GM18907 (cell line): Measurements from ENCODE around the gene PTCH1.

ENCODE experiments used
- ATAC-seq: cut with Tn5 transposase; IDR thresholded peaks from one replicate; pipeline ENCODE4 v1.9.1; 2021; ENCODE audit warnings: mild to moderate bottlenecking, moderate library complexity; ENCODE audit not compliant: unreplicated experiment

PTCH1 gene

DNA sequence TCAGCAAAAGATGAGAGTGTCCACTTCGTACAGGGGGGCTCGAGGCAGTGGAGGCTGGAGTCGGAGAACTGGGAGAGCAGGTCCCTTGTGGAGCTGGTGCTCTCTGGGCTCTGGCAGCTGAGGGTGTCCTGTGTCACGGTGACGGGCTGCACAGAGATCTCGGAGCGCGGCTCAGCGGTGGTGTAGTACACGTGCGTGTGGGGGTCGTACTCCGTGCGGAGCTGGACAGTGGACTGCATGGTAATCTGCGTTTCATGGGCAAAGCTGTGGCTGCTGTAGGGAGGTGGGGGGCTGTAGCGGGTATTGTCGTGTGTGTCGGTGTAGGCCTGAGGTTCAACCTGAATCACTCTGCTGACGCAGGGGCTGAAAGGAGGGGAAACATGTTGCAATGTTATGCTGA, 48.0 kb downstream of the PTCH1 start:
- ATAC-seq, result no peak

GRCh38 chr9:95465115-95465514, 51.7 kb downstream of the PTCH1 start:
- ATAC-seq, result no peak

- peak; percentile 18 for ATAC-seq
Observed at GRCh38 chr9:95463148-95464060, 53.4 kb downstream of the PTCH1 start.

DNA sequence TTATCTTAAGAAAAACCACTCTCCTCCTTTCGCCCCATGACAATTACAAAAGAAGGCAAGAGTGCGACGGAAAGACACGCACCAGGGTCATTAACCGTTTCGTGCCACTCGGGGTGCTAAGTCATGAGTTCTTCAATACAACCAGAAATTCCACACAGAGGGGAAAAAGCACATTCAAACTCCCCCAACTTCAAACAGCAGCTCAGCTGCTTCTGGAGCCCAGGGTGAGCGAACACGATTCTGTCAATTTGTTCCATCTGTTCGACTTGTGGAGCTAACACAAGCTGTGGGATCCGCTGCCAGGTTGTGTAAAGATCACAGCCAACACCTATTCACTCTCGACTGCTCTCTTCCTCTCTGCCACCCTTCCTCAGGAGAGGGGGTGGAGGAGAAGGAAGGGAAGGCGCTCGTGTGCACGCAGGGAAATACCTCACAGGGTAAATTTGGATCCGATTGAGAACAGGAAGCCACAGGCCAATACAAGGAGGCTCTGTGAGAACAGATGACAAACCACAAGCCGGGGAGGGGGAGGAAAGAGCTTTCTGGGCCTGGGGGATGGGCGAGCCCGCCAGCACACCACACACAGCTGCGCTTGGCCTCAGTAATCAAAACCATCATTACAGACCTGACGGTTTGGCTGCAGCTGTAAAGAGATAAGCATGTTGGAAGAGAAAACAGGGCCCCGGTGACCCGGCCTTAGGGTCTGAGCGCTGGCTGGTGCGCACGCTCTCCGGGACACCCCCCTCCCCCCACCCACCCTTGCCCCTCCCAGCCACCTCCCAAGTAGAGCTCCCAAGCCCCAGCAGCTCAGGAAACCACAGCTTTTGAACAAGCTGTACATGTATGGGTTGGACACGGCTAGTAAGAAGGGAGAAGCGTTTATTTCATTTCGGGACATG, 54.3 kb downstream of the PTCH1 start:
- peak; percentile 94 for ATAC-seq

DNA sequence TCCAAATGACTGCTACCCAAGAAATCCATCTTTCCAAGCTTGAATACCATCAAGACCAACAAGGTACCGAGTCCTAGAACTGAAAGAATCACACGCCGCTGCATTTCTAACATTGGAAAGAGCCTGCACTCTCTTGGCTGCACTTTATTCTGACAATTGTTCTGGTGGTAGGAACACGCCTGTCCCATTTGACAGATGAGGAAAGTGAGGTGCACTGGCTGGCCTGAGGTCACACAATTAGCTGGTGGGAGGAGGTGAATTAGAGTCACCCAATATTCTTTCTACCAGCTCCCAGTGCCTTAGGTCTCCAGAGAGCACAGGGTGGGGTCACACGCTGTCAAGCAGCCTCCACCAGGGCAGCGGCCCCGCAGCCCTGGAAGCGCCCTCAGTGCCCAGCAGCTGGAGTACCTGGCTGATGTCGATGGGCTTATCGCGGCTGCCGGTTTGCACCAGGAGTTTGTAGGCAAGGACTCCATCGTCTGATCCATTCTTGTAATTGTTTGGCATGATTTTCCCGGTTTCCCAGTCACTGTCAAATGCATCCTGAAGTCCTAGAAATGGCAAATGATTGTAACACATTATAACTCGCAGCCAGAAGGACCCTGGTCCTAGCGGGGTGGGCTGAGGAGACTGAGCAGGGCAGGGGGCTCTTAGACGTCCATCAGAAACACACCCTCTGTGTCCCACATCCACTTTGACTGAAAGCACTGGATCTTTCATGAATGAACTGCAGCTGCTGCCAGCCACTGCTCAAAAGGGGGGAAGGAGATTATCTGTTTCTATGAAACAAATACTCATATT, 55.1 kb downstream of the PTCH1 start:
- ATAC-seq, result peak; percentile 1

DNA sequence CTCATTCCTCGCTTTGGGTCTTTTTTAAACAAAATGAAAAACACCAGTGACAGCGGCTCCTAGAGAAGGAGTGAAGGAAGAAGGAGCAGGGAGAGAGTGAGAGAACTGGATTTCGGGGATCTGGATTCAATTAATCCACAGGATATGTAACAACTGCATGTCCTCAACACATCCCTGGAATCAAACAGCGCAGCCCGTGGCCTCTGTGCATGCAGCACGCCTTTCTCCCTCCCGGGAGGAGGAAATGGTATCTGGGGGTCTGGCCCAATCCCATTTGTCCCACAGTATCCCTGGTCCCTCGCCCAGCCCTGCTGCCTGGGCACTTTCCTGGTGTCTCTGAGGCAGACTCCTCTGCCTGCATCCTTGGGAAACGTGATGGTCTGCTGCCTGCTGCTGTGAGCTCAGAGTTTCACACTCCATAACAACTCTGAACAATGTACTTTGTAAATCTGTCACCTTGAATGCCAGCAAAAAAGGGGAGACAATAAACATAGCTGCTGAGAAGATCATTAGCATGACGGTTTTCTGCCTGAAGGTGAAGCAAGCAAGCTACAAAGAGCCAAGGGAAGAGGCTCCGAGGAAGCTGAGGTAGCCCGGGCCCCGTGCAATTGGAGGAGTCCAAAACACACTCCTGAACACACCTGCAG, 56.1 kb downstream of the PTCH1 start:
- no peak for ATAC-seq

DNA sequence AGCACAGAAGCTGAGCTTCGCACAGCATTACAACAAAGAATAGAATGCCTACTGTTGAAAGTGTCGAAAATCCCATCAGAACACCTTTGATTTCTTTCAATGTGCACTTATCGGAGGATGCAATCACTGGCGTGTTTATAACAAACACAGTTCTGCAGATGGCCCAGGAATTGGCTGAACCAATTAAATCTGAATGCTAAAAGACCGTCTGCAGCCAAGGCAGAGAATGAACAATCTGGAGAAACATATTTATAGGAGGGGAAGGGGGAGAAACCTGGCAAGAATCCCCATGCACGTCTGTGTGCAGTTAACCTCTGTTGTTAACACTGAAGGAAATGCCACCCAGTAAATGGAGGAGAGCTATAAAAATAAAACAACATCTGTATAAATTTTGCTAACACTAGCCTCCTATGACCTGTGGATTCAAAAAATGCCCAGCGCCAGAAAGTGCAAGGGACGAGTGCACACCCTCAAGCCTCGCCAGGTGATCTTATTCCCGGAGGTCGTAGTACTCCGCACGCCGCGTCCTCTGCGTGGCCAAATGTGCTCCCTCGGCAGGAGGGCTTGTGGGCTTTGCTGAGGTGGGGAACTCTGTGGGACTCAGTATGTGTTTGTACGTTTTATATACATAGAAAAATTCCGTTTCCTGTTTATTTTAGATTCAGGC, 56.8 kb downstream of the PTCH1 start:
- ATAC-seq, result no peak

GRCh38 chr9:95459178-95459577, 57.6 kb downstream of the PTCH1 start:
- no peak for ATAC-seq

DNA sequence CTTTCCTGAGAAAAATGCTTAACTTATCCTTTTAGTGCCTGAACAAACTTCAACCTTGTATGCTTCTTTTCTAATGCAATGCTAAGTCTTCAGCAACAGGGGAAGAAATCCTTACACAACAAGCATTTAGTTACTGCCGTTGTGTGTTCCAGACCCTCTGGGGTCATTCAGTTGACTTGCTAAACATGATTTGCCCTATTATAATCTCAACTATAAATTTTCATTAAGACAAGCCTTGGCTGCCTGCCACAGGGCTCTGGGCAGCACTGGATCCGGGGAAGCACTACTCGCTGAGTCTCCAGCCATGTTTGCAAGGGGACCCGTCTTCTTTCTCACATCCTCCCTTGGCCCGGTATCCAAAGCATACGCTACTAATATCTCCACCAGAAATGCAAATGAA, 58.1 kb downstream of the PTCH1 start:
- no peak for ATAC-seq

DNA sequence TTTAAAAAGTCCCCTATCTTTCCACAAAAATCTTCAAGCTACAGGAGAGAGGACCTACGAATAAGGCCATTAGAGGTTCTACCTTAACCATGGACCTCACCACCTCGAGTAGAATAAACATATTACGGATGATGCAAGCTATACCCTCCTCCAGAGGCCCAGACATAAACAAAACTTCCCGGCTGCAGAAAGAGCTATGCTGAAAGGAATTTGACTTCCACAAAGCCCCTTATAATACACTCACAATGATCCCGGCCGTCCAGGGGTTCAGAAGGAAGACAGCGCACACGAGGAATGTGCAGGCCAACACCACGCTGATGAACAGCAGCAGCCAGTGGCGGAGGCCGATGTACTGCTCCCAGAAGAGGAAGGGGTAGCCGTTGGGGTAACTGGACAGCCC, 59.0 kb downstream of the PTCH1 start:
- ATAC-seq, result no peak

- ATAC-seq, result no peak
Observed at GRCh38 chr9:95455714-95456113, 61.1 kb downstream of the PTCH1 start.

GRCh38 chr9:95452176-95452575, 64.6 kb downstream of the PTCH1 start:
- ATAC-seq, result no peak

- ATAC-seq, result no peak
Observed at GRCh38 chr9:95451065-95451426, 65.7 kb downstream of the PTCH1 start.

DNA sequence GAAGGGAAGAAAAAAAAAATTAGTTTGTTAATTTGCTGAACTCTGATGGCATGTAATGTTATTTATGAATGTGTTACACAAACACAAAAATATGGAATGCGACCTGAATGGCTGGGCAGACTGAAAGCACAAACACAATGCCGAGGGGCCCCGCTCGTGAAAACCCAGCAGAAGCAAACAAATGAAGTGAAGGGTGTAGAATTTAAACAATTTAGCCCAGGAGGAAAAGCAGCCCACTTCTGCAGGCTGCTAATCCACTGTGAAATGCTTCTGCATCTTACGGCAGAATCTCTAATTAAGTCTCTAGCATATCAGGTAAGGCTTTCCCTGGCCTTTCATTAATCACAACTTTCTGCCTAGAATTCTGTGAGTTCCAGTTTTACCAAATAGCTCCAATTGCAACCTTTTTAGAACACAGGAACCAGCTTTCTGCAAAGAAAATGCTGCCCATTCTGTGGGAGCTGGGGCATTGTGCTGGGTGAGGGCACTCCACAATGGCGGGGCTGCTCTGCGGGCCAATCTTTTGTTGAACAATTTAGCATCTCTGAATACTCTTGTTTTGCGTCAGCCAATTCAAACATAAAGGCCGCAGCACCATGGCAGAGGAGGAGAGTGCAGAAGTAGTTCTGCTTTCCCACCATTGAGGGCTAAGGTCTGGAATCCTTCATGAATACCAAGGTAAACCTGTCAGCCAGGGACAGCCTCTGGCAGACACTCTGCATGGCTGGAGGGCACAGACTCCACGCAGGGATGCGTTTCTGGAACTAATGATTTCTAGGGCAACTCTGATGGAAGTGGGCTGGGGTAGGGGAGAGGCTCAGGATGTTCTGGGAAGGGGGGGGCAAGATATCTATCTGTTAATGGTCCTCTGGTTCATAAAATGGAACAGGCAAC, 66.4 kb downstream of the PTCH1 start:
- ATAC-seq, result no peak

DNA sequence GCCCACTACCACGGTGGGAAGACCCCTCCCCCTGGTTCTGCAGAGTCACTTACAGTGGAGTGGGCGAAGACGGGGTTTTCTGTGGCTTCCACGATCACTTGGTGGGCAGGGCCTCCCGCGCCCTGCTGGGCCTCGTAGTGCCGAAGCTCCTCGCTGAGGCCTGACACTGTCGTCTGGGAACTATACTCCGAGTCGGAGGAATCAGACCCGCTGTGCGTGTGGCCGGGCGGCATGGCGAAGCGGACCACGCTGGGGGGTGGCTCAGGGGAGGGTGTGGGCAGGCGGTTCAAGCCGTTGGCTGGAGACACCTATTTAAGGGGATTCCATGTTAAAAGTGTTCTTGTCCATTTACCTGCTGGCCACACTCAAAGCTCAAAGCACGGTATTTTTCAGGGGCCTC, 67.8 kb downstream of the PTCH1 start:
- ATAC-seq, result no peak

DNA sequence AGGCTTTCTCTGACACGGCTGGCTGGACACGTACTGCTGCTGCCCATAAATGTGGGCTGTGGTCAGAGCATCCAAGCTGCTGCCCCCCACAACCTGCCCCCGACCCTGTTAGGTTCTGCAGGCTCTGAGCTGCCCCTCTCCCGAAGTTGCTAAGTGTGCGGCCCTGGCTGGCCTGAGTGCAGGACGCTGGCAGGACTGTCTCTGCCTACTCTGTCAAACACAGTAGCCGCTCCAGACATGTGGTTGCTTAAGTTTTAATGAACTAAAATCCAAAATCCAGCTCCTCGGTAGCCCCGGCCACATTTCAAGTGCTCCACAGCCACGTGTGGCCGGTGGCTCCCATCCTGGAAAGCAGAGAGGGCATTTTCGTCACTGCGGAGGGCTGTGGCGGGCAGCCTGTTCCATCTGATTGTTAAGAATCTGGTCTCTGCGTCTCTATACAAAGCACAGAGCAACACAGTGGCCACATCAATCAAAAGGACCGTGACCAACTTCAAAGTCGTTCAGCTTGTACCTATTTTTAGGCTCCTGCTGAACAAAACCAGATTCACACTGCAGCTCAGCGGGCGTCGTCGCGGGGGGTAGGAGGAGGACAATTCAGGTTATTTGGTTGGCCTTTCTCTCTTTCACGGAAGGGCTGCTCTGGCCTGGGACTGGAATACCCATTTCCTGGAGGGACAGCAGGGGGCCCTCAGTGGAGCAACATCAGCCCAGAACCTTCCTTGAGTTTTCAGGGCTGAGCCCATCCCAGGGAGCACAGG, 68.9 kb downstream of the PTCH1 start:
- ATAC-seq, result no peak

GRCh38 chr9:95446984-95447383, 69.8 kb downstream of the PTCH1 start:
- ATAC-seq, result no peak

DNA sequence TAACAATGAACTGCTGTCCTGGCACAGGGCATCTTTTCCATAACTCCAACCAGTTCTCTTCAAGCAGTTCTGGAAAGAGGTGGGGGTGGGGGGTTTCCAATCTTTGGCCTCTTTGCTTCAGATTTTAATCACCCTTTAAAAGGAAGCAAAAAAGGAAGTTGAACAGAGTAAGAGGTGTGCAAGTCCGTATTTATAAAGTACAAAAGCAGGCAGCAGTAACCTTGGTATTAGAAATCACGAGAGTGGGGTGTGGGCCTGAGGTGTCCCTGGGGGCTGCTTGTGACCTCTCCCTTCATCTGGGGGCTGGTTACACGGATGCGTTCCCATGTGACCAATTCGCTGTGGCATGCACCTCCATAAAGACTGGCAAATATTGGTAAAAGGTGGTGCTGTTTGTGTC, 70.5 kb downstream of the PTCH1 start:
- no peak for ATAC-seq
